Measurements from ENCODE around the gene DDC.

DNA sequence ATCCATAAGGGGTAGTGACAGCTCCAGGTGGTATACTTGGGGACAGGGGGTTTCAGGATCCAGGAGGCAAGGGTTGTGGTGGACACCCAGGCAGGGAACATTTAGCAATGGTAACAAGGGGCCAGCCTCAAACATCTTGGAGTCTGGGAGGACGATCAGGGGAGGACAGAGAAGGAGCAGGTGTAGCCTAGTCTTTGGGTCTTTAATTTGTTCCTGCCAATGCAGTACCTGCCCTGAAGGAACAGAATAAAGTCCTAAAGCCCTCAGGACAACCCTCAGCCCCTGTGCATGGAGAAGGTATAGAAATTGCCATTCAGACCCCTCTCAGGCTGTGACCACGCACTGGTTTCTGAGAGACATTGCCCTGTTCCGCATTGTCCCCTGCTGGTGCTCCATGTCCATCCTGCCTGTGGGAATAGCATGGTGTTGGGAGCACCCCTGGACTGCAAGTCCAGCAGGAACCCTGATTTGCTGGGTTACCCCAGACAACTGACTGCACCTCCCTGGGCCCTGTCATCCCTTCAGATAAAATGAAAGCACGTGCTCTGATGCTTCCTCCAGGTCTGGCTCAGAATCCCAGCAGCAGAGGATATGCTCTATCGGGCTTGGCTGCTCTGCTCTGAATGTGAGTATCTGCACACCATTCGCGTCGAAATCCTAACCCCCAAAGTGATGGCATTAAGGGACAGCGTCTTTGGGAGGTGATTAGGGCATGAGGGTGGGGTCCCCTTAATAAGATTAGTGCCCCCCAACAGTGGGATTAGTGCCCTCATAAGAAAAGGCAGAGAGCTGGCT, 24.2 kb downstream of the DDC start:
- TF ChIP-seq CTCF (IDR thresholded peaks at IDR 0.05), result no peak
- no peak for TF ChIP-seq EZH2 (IDR thresholded peaks at IDR 0.05; ENCODE audit: borderline replicate concordance, insufficient read depth, low read depth, low read length, poor library complexity, severe bottlenecking)
